Effector memory CD4-positive, alpha-beta T cell (primary cell): ENCODE results near the gene APP.

Source experiments
- DNase-seq, 3 donors: peaks; one replicate each; pipeline ENCODE4 v3.0.0-alpha.2; 2020
- H3K27ac ChIP-seq: 2 replicates; pipeline ENCODE4 v1.7.0; 2013; ENCODE audit warnings: mild to moderate bottlenecking, low read length, moderate library complexity; ENCODE audit not compliant: insufficient read depth, poor library complexity, severe bottlenecking
- H3K27me3 ChIP-seq: replicated peaks from 2 replicates; pipeline ENCODE4 v1.7.0; 2013; ENCODE audit warnings: mild to moderate bottlenecking, low read length; ENCODE audit not compliant: insufficient read depth, control insufficient read depth, poor library complexity, severe bottlenecking
- H3K36me3 ChIP-seq: 2 replicates; pipeline ENCODE4 v1.7.0; 2013; ENCODE audit warnings: mild to moderate bottlenecking, low read length, moderate library complexity; ENCODE audit not compliant: control insufficient read depth, insufficient read depth
- H3K4me1 ChIP-seq: 2 replicates; pipeline ENCODE4 v1.7.0; 2013; ENCODE audit warnings: low read length, mild to moderate bottlenecking; ENCODE audit not compliant: control insufficient read depth, insufficient read depth, poor library complexity, severe bottlenecking
- H3K4me3 ChIP-seq: 2 replicates; pipeline ENCODE4 v1.7.0; 2013; ENCODE audit warnings: low read length, low read depth, mild to moderate bottlenecking; ENCODE audit not compliant: insufficient read depth, poor library complexity, severe bottlenecking
- H3K9me3 ChIP-seq: 2 replicates; pipeline ENCODE4 v1.7.0; 2013; ENCODE audit warnings: mild to moderate bottlenecking, low read length, moderate library complexity; ENCODE audit not compliant: control insufficient read depth

APP gene

DNA sequence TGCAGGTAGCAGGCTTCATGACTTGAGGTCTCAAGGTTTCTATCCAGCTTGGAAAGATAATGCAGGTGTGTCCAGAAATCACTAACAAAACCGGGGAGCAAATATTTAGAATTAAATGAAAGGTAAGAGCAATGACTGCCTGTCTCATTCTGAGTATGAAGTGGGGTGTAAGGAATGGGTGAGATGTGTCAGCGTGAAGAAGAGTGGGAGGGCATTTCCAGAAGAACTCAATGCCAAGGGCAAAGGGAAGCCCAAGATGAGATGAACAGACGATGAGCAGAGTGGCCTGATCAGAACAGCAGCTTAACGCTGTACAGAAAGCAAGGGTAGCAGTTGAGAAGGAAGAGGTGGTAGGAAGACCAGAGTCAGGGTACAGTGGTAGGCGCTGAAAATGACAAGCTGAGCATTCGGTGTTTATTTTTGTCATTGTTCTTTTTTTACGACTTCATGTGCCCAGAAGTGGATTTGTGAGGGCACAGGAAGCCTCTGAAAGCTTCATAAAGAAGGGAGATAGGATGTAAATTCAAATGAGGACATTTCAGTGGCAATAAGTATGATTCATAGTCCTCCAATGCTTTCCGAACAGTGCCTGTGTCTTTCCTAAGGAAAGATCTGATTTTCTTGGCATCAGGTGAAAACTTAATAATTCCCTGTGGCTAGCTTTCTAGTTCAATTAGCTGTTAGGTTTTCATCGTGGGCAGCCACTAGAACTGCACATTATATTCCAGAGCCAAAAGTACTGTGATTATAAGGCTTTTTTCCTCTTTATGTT lies 190.5 kb downstream of the APP start:
- H3K27ac ChIP-seq: no peak overlapping the region

DNA sequence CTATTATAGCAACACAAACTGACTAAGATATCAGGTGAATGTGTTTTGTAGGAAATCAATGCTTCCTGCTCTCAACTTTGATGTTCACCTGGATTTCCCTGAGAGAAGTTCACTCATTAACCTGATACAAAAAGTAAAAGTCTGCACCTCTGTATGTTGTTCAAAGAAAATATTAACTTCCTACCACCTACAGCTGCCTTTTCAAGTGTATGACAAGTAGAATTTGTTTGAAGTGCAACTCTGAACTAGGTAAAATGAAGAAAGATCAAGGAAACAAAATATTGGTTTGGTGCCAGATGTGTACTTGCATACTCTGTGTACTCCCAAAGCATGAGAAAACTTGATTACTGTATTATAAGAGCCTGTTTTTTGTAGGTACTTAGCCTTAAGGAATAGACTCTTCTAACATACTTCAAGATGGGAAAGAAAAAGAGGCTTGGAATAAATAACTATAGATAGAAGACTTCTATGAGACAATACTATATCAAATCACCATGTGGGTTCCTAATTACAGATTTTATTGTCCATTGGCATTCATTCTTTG lies 193.4 kb downstream of the APP start:
- no peaks in the 10 kb centered on the region for H3K27me3 ChIP-seq
- no peaks in the 10 kb centered on the region for H3K4me1 ChIP-seq
- H3K36me3 ChIP-seq: peaks cover 4% of the 10 kb centered on the region
- no peak for DNase-seq
- H3K9me3 ChIP-seq: no peaks in the 10 kb centered on the region
- H3K27ac ChIP-seq: no peak overlapping the region
- H3K4me3 ChIP-seq: no peak overlapping the region

More for the DNA sequence above, 190.5 kb downstream of the APP start:
- Histone ChIP-seq H3K4me3 (no peak overlapping the region), H3K27me3 (no peaks in the 10 kb centered on the region), H3K9me3 (no peaks in the 10 kb centered on the region), H3K36me3 (peaks cover 6% of the 10 kb centered on the region), H3K4me1 (no peaks in the 10 kb centered on the region)
- DNase-seq: no peak

- no peaks in the 10 kb centered on the region for H3K4me1 ChIP-seq
- no peaks in the 10 kb centered on the region for H3K9me3 ChIP-seq
- peaks cover 3% of the 10 kb centered on the region for H3K36me3 ChIP-seq
- no peak overlapping the region for H3K4me3 ChIP-seq
- H3K27ac ChIP-seq: no peak overlapping the region
- H3K27me3 ChIP-seq: no peaks in the 10 kb centered on the region
- DNase-seq: no peak
Observed at GRCh38 chr21:25974964-25975363, 195.6 kb downstream of the APP start.

GRCh38 chr21:25970254-25970930 lies 200.2 kb downstream of the APP start:
- Histone ChIP-seq H3K27me3 (no peaks in the 10 kb centered on the region), H3K4me1 (no peaks in the 10 kb centered on the region), H3K36me3 (no peaks in the 10 kb centered on the region), H3K27ac (no peak overlapping the region), H3K9me3 (no peaks in the 10 kb centered on the region), H3K4me3 (no peak overlapping the region)
- DNase-seq: no peak

DNA sequence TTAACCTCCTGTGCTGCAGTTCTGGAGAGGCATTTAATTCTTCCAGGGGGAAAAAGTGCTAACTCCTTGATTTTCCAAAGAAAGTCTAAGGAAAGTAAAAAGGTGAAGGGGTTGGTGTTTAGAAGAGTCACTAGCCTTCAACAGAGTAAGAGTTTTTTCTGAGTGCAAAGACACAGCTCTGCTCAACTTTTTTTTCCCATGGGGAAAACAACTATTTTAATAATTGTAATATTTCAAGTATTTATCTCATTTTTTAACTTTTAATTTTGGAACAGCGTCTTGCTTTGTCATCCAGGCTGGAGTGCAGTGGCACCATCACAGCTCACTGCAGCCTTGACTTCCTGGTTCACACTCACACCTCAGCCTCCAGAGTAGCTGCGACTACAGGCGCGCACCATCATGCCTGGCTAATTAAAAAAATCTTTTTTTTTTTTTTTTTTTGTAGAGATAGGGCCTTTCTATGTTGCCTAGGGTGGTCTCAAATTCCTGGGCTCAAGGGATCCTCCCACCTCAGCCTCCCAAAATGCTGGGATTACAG lies 202.6 kb downstream of the APP start:
- Histone ChIP-seq H3K9me3 (no peaks in the 10 kb centered on the region), H3K27ac (no peak overlapping the region), H3K36me3 (no peaks in the 10 kb centered on the region), H3K4me3 (no peak overlapping the region), H3K27me3 (no peaks in the 10 kb centered on the region), H3K4me1 (no peaks in the 10 kb centered on the region)
- DNase-seq: no peak

DNA sequence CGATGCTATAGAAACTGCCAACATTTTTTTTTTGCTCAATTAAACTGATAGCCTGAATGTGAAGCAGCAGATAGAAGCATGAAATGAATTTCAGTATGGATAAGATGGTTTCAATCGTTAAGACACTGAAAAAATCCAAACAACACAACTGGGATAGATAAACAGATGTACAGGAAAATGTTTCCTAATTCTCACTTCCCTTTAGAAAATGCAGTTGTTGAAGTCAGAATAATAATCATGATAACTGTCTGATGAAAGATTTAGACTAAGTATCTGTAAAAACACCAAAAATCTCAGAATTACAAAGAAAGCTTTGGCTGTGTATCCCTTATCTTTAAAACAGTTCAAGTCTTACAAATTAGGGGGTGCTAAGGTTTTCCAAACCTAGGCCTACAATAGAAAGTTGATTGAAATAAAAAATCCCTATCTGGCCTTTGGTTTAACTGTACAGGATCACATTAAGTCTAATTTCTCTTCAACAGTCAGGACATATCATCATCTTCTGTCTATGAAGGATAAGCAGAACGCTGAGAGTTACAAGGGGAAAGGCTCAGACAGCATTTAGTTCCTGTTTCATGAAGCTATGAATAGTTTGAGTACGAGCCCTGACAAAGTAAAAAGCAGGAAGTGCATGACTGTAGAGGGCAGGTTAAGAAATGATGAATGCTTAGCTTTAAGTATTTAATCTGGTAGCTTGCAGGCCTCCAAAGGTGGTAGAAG lies 203.2 kb downstream of the APP start:
- Histone ChIP-seq H3K9me3 (no peaks in the 10 kb centered on the region), H3K4me3 (no peak overlapping the region), H3K27me3 (no peaks in the 10 kb centered on the region), H3K36me3 (no peaks in the 10 kb centered on the region), H3K4me1 (no peaks in the 10 kb centered on the region), H3K27ac (no peak overlapping the region)
- no peak for DNase-seq

DNA sequence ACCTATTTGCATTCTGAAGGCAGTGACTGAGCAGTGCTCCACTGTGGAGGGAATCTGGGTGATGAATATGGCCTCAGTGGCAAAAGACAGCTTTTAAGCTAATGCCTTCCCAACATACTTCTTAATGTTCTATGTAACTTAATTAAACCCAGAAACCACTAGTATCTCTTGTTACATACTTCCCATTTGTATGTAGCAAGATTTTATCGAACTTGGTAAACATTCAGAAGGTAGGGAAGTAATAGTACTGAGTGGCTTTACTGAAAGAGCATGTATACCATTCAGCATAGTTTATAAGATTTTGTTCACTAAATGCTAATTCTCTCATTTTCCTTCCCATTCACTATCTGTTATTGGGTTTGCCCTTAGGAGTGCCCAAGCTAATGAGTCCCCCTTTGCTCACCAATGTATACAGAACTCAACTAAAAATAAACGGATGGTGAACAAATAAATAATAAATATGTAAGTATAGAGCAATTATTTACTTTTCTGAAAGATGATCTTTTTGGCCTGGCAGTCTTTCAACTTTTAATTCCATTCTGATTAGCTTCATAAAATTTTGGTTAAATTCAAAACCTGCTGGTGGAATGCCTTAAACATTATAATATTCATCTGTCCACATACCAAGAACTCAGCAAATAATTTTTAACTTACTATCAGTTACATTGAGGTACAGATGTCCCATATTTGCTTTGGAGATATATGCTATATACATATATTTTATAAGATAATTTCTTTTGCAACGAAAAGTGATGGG lies 204.4 kb downstream of the APP start:
- no peaks in the 10 kb centered on the region for H3K9me3 ChIP-seq
- H3K27me3 ChIP-seq: no peaks in the 10 kb centered on the region
- H3K27ac ChIP-seq: no peak overlapping the region
- DNase-seq: no peak
- H3K36me3 ChIP-seq: no peaks in the 10 kb centered on the region
- no peak overlapping the region for H3K4me3 ChIP-seq
- H3K4me1 ChIP-seq: no peaks in the 10 kb centered on the region

GRCh38 chr21:25964926-25965325 lies 205.6 kb downstream of the APP start:
- no peak for DNase-seq
- H3K27ac ChIP-seq: no peak overlapping the region
- no peaks in the 10 kb centered on the region for H3K36me3 ChIP-seq
- H3K27me3 ChIP-seq: no peaks in the 10 kb centered on the region
- no peak overlapping the region for H3K4me3 ChIP-seq
- no peaks in the 10 kb centered on the region for H3K9me3 ChIP-seq
- H3K4me1 ChIP-seq: no peaks in the 10 kb centered on the region

- Histone ChIP-seq H3K27ac (no peak overlapping the region), H3K4me1 (no peaks in the 10 kb centered on the region), H3K9me3 (no peaks in the 10 kb centered on the region), H3K36me3 (no peaks in the 10 kb centered on the region), H3K4me3 (no peak overlapping the region), H3K27me3 (no peaks in the 10 kb centered on the region)
- no peak for DNase-seq
Observed at GRCh38 chr21:25964015-25964414, 206.6 kb downstream of the APP start.
